GM21528 (cell line): Measurements from ENCODE around the gene ADAMTS13.

Experiments used
- ATAC-seq: cut with Tn5 transposase; IDR thresholded peaks from one replicate; pipeline ENCODE4 v1.9.1; 2021; ENCODE audit warnings: mild to moderate bottlenecking, moderate library complexity; ENCODE audit not compliant: unreplicated experiment, low FRiP score

Gene ADAMTS13

GRCh38 chr9:133487331-133487725, 65.2 kb downstream of the ADAMTS13 start:
- ATAC-seq = no peak

GRCh38 chr9:133488686-133489252, 66.6 kb downstream of the ADAMTS13 start:
- ATAC-seq = no peak

- no peak for ATAC-seq
Observed at GRCh38 chr9:133489253-133490190, 67.4 kb downstream of the ADAMTS13 start.

- no peak for ATAC-seq
Observed at GRCh38 chr9:133490201-133490681, 68.1 kb downstream of the ADAMTS13 start.

- ATAC-seq = no peak
Observed at GRCh38 chr9:133490865-133491655, 68.9 kb downstream of the ADAMTS13 start.

- no peak for ATAC-seq
Observed at GRCh38 chr9:133491656-133491925, 69.4 kb downstream of the ADAMTS13 start.

GRCh38 chr9:133492061-133493021, 70.2 kb downstream of the ADAMTS13 start:
- no peak for ATAC-seq

GRCh38 chr9:133493428-133493827, 71.3 kb downstream of the ADAMTS13 start:
- no peak for ATAC-seq

- ATAC-seq = no peak
Observed at GRCh38 chr9:133493845-133494540, 71.8 kb downstream of the ADAMTS13 start.

GRCh38 chr9:133494636-133495326, 72.6 kb downstream of the ADAMTS13 start:
- no peak for ATAC-seq

- no peak for ATAC-seq
Observed at GRCh38 chr9:133495327-133496293, 73.4 kb downstream of the ADAMTS13 start.

GRCh38 chr9:133496861-133497842, 75.0 kb downstream of the ADAMTS13 start:
- ATAC-seq = no peak

- no peak for ATAC-seq
Observed at GRCh38 chr9:133499132-133499891, 77.1 kb downstream of the ADAMTS13 start.

- ATAC-seq = no peak
Observed at GRCh38 chr9:133499892-133500270, 77.7 kb downstream of the ADAMTS13 start.

GRCh38 chr9:133502112-133502511, 79.9 kb downstream of the ADAMTS13 start:
- no peak for ATAC-seq
